Karpas-422 (cell line): ENCODE measurements around the gene IKZF1. TPM values are rescaled to one million over a fixed set of nuclear protein-coding genes. Genes with fewer than 3 reads are reported as not detected.

Experiments used
- small RNA-seq: library from RNA; depleted of rRNA; stranded (forward); fragments of <200 nt; gene quantifications from one replicate; pipeline ENCODE3, GENCODE V24; 2014
- total RNA-seq: library from RNA; depleted of rRNA; stranded (reverse); fragments of >200 nt; shearing (Covaris generic); gene quantifications from 2 replicates; pipeline ENCODE4 v1.2.3, GENCODE V29; 2014; ENCODE audit warnings: low replicate concordance; rRNA removed

IKZF1 gene
- total RNA-seq, 1 experiment from 2014 or later = 117 TPM

Small RNA genes within 50 kb of the gene (small RNA-seq; reads per million reads assigned to genes)
- not detected for gene RNU6-1091P

Other genes starting within 250 kb of the IKZF1 start
- not detected in 2 replicates for gene ZPBP, start 211.5 kb upstream of the IKZF1 start, total RNA-seq
- 20.9 and 27.8 TPM in 2 replicates for gene FIGNL1, start 145.6 kb downstream of the IKZF1 start, total RNA-seq